ENCODE data around the gene MRPS2. TPM values are rescaled to one million over a fixed set of nuclear protein-coding genes. Genes with fewer than 3 reads are reported as not detected.

MRPS2 gene
- total RNA-seq, 1 donor, result 12.1 TPM

DNA sequence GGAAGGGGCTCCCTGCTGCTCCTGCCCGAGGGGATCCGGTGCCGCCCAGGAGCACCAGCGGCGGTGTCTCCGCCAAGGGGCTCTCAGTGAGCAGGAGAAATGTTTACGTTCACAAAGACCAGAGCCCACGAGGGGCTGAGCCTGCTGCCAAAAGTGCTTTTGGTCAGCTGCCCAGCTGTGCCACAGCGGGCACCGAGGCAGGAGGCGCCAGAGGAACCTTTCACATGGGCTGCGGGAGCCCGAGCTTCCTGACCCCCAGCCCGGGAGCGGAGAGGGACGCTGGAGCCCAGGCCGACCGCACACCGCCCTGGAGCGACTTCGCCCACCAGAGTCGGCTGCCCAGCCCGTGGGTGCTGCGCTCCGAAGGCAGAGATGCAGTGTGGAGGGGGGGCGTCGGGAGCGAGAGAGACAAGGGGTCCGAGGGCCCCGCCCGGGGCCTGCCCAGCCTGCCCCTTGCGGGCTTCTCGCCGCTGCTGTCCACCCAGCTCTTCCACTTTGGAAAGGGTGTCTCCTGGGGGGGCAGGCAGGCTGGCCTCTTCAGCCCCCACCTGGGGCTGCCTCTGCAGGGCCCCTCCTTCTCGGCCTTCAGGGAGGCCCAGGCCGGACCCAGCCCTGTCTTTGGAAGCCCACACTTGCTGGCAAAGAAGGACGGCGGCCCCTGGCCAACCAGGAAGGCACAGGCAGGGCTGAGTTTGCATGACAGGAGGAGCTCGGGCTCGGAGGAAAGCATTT lies 13.0 kb upstream of the MRPS2 start:
- TF ChIP-seq, protein P1, sequence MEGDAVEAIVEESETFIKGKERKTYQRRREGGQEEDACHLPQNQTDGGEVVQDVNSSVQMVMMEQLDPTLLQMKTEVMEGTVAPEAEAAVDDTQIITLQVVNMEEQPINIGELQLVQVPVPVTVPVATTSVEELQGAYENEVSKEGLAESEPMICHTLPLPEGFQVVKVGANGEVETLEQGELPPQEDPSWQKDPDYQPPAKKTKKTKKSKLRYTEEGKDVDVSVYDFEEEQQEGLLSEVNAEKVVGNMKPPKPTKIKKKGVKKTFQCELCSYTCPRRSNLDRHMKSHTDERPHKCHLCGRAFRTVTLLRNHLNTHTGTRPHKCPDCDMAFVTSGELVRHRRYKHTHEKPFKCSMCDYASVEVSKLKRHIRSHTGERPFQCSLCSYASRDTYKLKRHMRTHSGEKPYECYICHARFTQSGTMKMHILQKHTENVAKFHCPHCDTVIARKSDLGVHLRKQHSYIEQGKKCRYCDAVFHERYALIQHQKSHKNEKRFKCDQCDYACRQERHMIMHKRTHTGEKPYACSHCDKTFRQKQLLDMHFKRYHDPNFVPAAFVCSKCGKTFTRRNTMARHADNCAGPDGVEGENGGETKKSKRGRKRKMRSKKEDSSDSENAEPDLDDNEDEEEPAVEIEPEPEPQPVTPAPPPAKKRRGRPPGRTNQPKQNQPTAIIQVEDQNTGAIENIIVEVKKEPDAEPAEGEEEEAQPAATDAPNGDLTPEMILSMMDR (IDR thresholded peaks at IDR 0.05; ENCODE audit: insufficient read depth, low read depth, low read length), result no peak
- no peak for DNase-seq (ENCODE audit: low read depth)
- H3K4me3 ChIP-seq (ENCODE audit: low read depth, low read length), result no peak overlapping the region

DNA sequence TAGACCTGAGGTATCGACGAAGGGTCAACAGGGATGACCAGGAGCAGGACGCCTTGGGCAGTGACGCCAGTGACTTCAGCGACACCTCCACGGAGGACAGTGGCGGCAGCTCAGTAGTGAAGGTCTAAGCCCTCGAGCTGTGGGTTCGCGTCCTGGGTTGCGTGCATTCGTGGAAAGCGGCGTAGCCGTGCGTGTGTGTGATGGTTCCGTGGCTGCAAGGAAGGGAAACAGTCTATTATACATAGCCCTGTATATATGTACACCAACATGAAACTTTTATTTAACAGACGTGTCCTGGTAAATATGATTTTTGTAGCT lies 12.5 kb upstream of the MRPS2 start:
- no peak for DNase-seq (ENCODE audit: low read depth)
- TF ChIP-seq, protein P1 (IDR thresholded peaks at IDR 0.05; ENCODE audit: insufficient read depth, low read depth, low read length), result no peak
- H3K4me3 ChIP-seq (ENCODE audit: low read depth, low read length), result no peak overlapping the region

- DNase-seq (ENCODE audit: low read depth), result no peak
- no peak overlapping the region for H3K4me3 ChIP-seq (ENCODE audit: low read depth, low read length)
- TF ChIP-seq, protein P1 (IDR thresholded peaks at IDR 0.05; ENCODE audit: insufficient read depth, low read depth, low read length), result no peak
Measured at GRCh38 chr9:135488527-135488926, 12.0 kb upstream of the MRPS2 start.

GRCh38 chr9:135489188-135489906 lies 11.1 kb upstream of the MRPS2 start:
- no peak overlapping the region for H3K4me3 ChIP-seq (ENCODE audit: low read depth, low read length)
- TF ChIP-seq, protein P1 (IDR thresholded peaks at IDR 0.05; ENCODE audit: insufficient read depth, low read depth, low read length), result no peak
- DNase-seq (ENCODE audit: low read depth), result no peak

DNA sequence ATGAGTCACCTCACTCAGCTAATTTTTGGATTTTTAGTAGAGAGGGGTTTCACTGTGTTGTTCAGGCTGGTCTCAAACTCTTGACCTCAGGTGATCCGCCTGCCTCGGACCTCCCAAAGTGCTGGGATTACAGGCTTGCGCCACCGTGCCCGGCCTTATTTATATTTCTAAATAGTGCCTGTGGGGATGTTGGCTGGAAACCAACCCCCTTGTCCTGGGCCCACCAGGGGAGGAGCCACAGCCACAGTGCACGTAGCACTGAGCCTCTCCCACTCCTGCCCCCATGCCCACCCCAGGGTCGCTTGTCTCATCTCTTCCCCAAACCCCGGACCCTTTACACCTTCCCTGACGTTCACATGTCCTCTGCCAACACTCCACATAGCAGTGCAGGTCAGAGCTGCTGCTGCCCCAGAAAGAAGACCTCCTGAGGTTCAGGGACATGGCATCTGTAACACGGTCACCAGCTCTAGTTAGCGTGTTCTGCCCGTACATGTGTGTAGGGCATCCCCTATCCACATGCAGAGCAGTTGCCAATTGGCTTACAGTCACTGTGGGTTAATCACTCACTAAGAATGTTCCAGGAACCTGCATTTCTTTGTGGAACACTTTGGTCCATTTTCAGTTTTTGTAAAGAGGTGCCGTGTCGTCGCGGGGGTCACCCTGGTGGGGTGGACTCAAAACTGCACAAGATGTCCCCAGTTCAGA lies 10.2 kb upstream of the MRPS2 start:
- TF ChIP-seq, protein P1 (IDR thresholded peaks at IDR 0.05; ENCODE audit: insufficient read depth, low read depth, low read length), result no peak
- no peak overlapping the region for H3K4me3 ChIP-seq (ENCODE audit: low read depth, low read length)
- no peak for DNase-seq (ENCODE audit: low read depth)

GRCh38 chr9:135490980-135491464 lies 9.5 kb upstream of the MRPS2 start:
- no peak overlapping the region for H3K4me3 ChIP-seq (ENCODE audit: low read depth, low read length)
- no peak for DNase-seq (ENCODE audit: low read depth)
- TF ChIP-seq, protein P1 (IDR thresholded peaks at IDR 0.05; ENCODE audit: insufficient read depth, low read depth, low read length), result no peak
